COLO829 (cell line): ENCODE measurements around the gene INCENP.
"Not testable (repeated sequence)": the region's sequence is repeated elsewhere in the genome, so short reads cannot be mapped to it uniquely, and the experiment has no call there.

ENCODE experiments used
- DNase-seq: peaks from one replicate; pipeline ENCODE4 v3.0.0; 2012; ENCODE audit warnings: low spot score

INCENP gene

GRCh38 chr11:62171261-62171723 is 47.5 kb downstream of the INCENP start:
- peak; percentile 58 for DNase-seq

- DNase-seq, result no peak
These were observed 48.5 kb downstream of the INCENP start for GRCh38 chr11:62172294-62172693.

GRCh38 chr11:62176766-62177165 is 53.0 kb downstream of the INCENP start:
- DNase-seq, result no peak

- no peak for DNase-seq
These were observed 56.2 kb downstream of the INCENP start for GRCh38 chr11:62179995-62180394.

GRCh38 chr11:62181097-62181496 is 57.3 kb downstream of the INCENP start:
- DNase-seq, result no peak

GRCh38 chr11:62182147-62182891 is 58.5 kb downstream of the INCENP start:
- no peak for DNase-seq

- no peak for DNase-seq
These were observed 62.4 kb downstream of the INCENP start for GRCh38 chr11:62186195-62186594.

GRCh38 chr11:62190011-62190410 is 66.2 kb downstream of the INCENP start, which contains the start of gene SCGB1D1:
Gene SCGB1D1 (plus strand): TSS chr11:62190216. CDS start chr11:62190285, 69 bp downstream.
- no peak for DNase-seq

GRCh38 chr11:62193952-62194351 is 70.1 kb downstream of the INCENP start:
- DNase-seq, result no peak

- not testable (repeated sequence) for DNase-seq
These were observed 71.2 kb downstream of the INCENP start for GRCh38 chr11:62195010-62195409.

GRCh38 chr11:62195945-62196344 is 72.1 kb downstream of the INCENP start:
- no peak for DNase-seq

- not testable (repeated sequence) for DNase-seq
These were observed 73.6 kb downstream of the INCENP start for GRCh38 chr11:62197400-62197799.

GRCh38 chr11:62201376-62201775 is 77.6 kb downstream of the INCENP start:
- DNase-seq, result no peak
